HEK293 (cell line): Measurements from ENCODE around the gene TRAPPC6A.

Experiments
- CTCF ChIA-PET: fragments of 350-600 bp; formaldehyde crosslinking; extraction: SDS; loops from one replicate; lab custom pipeline; 2021; ENCODE audit warnings: antibody characterized with exemption; lab: Yijun Ruan, JAX
- POLR2A ChIA-PET: fragments of 300-600 bp; formaldehyde crosslinking; extraction: SDS; loops from one replicate; lab custom pipeline; 2020; ENCODE audit warnings: antibody characterized with exemption, inconsistent platforms; lab: Yijun Ruan, JAX
- H3K27ac ChIP-seq: fragments of 200-500 bp; sonication (Bioruptor generic); 2 replicates; pipeline ENCODE4 v1.5.1; 2014; ENCODE audit warnings: low read depth, low read length, control low read depth, inconsistent platforms; ENCODE audit errors: extremely low read depth
- H3K36me3 ChIP-seq, 2 experiments: fragments of 200-500 bp in 1 of 2; sonication (Bioruptor generic) in 1 of 2; 1 replicate in 1 of 2; 2 replicates in 1 of 2; pipeline ENCODE4 v1.5.1; 2014 to 2017; ENCODE audit warnings: inconsistent platforms in 2 of 2, low read length in 2 of 2; ENCODE audit not compliant: control insufficient read depth in 2 of 2, insufficient read depth in 1 of 2
- H3K4me1 ChIP-seq: fragments of 200-500 bp; sonication (Bioruptor generic); 2 replicates; pipeline ENCODE4 v1.5.1; 2014; ENCODE audit warnings: mild to moderate bottlenecking, low read length, inconsistent platforms; ENCODE audit not compliant: control insufficient read depth, insufficient read depth
- H3K4me3 ChIP-seq: 2 replicates; pipeline ENCODE4 v1.5.1; 2011; ENCODE audit warnings: low read depth, mild to moderate bottlenecking, control low read depth, low read length, moderate library complexity
- H3K9me3 ChIP-seq: fragments of 200-500 bp; sonication (Bioruptor generic); 2 replicates; pipeline ENCODE4 v1.5.1; 2014; ENCODE audit warnings: low read depth, low read length, inconsistent platforms; ENCODE audit not compliant: control insufficient read depth, insufficient read depth
- GLI4 ChIP-seq: fragments of 450-650 bp; formaldehyde crosslinking; IDR thresholded peaks from 2 replicates; pipeline ENCODE4 v1.5.1; 2016; ENCODE audit warnings: missing biosample characterization, missing genetic modification characterization
- KLF1 ChIP-seq: fragments of 450-650 bp; formaldehyde crosslinking; IDR thresholded peaks from 2 replicates; pipeline ENCODE4 v1.5.1; 2016; ENCODE audit warnings: missing biosample characterization, missing genetic modification characterization
- KLF8 ChIP-seq: fragments of 450-650 bp; formaldehyde crosslinking; IDR thresholded peaks from 2 replicates; pipeline ENCODE4 v1.5.1; 2016; ENCODE audit warnings: missing biosample characterization, missing genetic modification characterization
- SP7 ChIP-seq: fragments of 450-650 bp; formaldehyde crosslinking; IDR thresholded peaks from 2 replicates; pipeline ENCODE4 v1.5.1; 2016; ENCODE audit warnings: missing biosample characterization, missing genetic modification characterization
- ZBTB8A ChIP-seq: fragments of 450-650 bp; formaldehyde crosslinking; IDR thresholded peaks from 2 replicates; pipeline ENCODE4 v1.5.1; 2016; ENCODE audit warnings: missing biosample characterization, missing genetic modification characterization
- ZFP69B ChIP-seq: fragments of 450-650 bp; formaldehyde crosslinking; IDR thresholded peaks from 2 replicates; pipeline ENCODE4 v1.5.1; 2016; ENCODE audit warnings: missing biosample characterization, missing genetic modification characterization
- ZNF112 ChIP-seq: fragments of 450-650 bp; formaldehyde crosslinking; IDR thresholded peaks from 2 replicates; pipeline ENCODE4 v1.5.0; 2017; ENCODE audit warnings: missing biosample characterization, missing genetic modification characterization
- ZNF121 ChIP-seq: fragments of 450-650 bp; formaldehyde crosslinking; IDR thresholded peaks from 2 replicates; pipeline ENCODE4 v1.5.1; 2016; ENCODE audit warnings: missing biosample characterization, missing genetic modification characterization
- ZNF175 ChIP-seq: fragments of 450-650 bp; formaldehyde crosslinking; IDR thresholded peaks from 2 replicates; pipeline ENCODE4 v1.5.1; 2016; ENCODE audit warnings: missing biosample characterization, missing genetic modification characterization
- ZNF211 ChIP-seq: fragments of 450-650 bp; formaldehyde crosslinking; IDR thresholded peaks from 2 replicates; pipeline ENCODE4 v1.5.1; 2016; ENCODE audit warnings: low read depth, missing biosample characterization, missing genetic modification characterization
- ZNF24 ChIP-seq: fragments of 450-650 bp; formaldehyde crosslinking; IDR thresholded peaks from 2 replicates; pipeline ENCODE4 v1.5.1; 2016; ENCODE audit warnings: missing biosample characterization, missing genetic modification characterization
- ZNF324 ChIP-seq: fragments of 450-650 bp; formaldehyde crosslinking; IDR thresholded peaks from 2 replicates; pipeline ENCODE4 v1.5.1; 2016; ENCODE audit warnings: missing biosample characterization, missing genetic modification characterization
- ZNF354C ChIP-seq: fragments of 450-650 bp; formaldehyde crosslinking; IDR thresholded peaks from 2 replicates; pipeline ENCODE4 v1.5.1; 2016; ENCODE audit warnings: missing biosample characterization, missing genetic modification characterization, low read depth, borderline replicate concordance
- ZNF426 ChIP-seq: fragments of 450-650 bp; formaldehyde crosslinking; IDR thresholded peaks from 2 replicates; pipeline ENCODE4 v1.5.1; 2017; ENCODE audit warnings: missing biosample characterization, missing genetic modification characterization, mild to moderate bottlenecking, inconsistent platforms, moderate library complexity
- ZNF48 ChIP-seq: fragments of 450-650 bp; formaldehyde crosslinking; IDR thresholded peaks from 2 replicates; pipeline ENCODE4 v1.5.1; 2016; ENCODE audit warnings: missing biosample characterization, missing genetic modification characterization
- ZNF548 ChIP-seq: fragments of 450-650 bp; formaldehyde crosslinking; IDR thresholded peaks from 2 replicates; pipeline ENCODE4 v1.5.1; 2016; ENCODE audit warnings: missing biosample characterization, missing genetic modification characterization
- ZNF561 ChIP-seq: fragments of 450-650 bp; IDR thresholded peaks from 2 replicates; pipeline ENCODE4 v1.5.1; 2018; ENCODE audit warnings: missing biosample characterization, missing genetic modification characterization, borderline replicate concordance
- ZNF571 ChIP-seq: fragments of 450-650 bp; formaldehyde crosslinking; IDR thresholded peaks from 2 replicates; pipeline ENCODE4 v1.5.0; 2017; ENCODE audit warnings: missing biosample characterization, missing genetic modification characterization
- ZNF658 ChIP-seq: fragments of 450-650 bp; formaldehyde crosslinking; IDR thresholded peaks from 2 replicates; pipeline ENCODE4; 2016; ENCODE audit warnings: missing biosample characterization, missing genetic modification characterization
- ZNF670 ChIP-seq: fragments of 450-650 bp; formaldehyde crosslinking; IDR thresholded peaks from 2 replicates; pipeline ENCODE4 v1.5.1; 2016; ENCODE audit warnings: missing biosample characterization, missing genetic modification characterization, low read depth
- ZNF777 ChIP-seq: fragments of 450-650 bp; formaldehyde crosslinking; IDR thresholded peaks from 2 replicates; pipeline ENCODE4 v1.5.1; 2017; ENCODE audit warnings: missing biosample characterization, missing genetic modification characterization, borderline replicate concordance
- TF ChIP-seq, protein P1 (sequence below): fragments of 450-650 bp; formaldehyde crosslinking; conservative IDR thresholded peaks from 2 replicates; pipeline ENCODE4 v1.5.1; 2016; ENCODE audit warnings: low read depth, missing biosample characterization, missing genetic modification characterization
- TF ChIP-seq, protein P2 (sequence below): fragments of 450-650 bp; formaldehyde crosslinking; IDR thresholded peaks from 2 replicates; pipeline ENCODE4 v1.5.1; 2016; ENCODE audit warnings: missing biosample characterization, missing genetic modification characterization
- TF ChIP-seq, protein P3 (sequence below): IDR thresholded peaks from 2 replicates; pipeline ENCODE4 v1.6.1; 2011; ENCODE audit warnings: mild to moderate bottlenecking, low read depth, low read length, borderline replicate concordance
- TF ChIP-seq, protein P4 (sequence below): fragments of 450-650 bp; formaldehyde crosslinking; IDR thresholded peaks from 2 replicates; pipeline ENCODE4 v1.5.1; 2016; ENCODE audit warnings: missing biosample characterization, missing genetic modification characterization, low read depth

The TRAPPC6A gene

DNA sequence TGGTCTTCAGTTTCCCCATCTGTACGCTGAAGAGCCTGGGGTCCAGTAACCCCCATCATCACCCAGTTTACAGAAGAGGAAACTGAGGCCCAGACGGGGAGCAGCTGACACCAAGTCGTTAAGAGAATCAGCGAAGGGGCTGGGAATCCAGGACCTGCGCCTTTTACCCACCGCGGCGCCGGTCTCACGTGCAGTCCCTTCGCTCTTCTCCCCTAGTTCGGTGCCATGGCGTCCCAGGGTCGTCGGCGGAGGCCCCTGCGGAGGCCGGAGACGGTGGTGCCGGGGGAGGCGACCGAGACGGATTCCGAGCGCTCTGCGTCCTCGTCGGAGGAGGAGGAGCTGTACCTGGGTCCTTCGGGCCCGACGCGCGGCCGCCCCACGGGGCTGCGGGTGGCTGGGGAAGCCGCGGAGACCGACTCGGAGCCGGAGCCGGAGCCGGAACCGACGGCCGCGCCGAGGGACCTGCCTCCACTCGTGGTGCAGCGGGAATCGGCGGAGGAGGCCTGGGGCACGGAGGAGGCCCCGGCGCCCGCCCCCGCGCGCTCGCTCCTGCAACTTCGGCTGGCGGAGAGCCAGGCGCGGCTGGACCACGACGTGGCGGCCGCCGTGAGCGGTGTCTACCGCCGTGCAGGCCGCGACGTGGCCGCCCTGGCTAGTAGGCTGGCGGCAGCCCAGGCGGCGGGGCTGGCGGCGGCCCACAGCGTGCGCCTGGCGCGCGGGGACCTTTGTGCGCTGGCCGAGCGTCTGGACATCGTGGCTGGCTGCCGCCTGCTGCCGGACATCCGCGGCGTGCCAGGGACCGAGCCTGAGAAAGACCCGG is 1.2 kb upstream of the TRAPPC6A start (continued):
- TF ChIP-seq, protein P1, sequence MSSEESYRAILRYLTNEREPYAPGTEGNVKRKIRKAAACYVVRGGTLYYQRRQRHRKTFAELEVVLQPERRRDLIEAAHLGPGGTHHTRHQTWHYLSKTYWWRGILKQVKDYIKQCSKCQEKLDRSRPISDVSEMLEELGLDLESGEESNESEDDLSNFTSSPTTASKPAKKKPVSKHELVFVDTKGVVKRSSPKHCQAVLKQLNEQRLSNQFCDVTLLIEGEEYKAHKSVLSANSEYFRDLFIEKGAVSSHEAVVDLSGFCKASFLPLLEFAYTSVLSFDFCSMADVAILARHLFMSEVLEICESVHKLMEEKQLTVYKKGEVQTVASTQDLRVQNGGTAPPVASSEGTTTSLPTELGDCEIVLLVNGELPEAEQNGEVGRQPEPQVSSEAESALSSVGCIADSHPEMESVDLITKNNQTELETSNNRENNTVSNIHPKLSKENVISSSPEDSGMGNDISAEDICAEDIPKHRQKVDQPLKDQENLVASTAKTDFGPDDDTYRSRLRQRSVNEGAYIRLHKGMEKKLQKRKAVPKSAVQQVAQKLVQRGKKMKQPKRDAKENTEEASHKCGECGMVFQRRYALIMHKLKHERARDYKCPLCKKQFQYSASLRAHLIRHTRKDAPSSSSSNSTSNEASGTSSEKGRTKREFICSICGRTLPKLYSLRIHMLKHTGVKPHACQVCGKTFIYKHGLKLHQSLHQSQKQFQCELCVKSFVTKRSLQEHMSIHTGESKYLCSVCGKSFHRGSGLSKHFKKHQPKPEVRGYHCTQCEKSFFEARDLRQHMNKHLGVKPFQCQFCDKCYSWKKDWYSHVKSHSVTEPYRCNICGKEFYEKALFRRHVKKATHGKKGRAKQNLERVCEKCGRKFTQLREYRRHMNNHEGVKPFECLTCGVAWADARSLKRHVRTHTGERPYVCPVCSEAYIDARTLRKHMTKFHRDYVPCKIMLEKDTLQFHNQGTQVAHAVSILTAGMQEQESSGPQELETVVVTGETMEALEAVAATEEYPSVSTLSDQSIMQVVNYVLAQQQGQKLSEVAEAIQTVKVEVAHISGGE (tag by site-specific recombination), result 0 out of 2 replicates have a peak, but pooled peaks have one; percentile 4
- TF ChIP-seq ZNF24 (tag by site-specific recombination) (0 out of 2 replicates have a peak, but pooled peaks have one; percentile 18), ZNF561 (tag by site-specific recombination) (peak; percentile 21; the same call in 1 of the 2 replicates), KLF1 (tag by site-specific recombination) (0 out of 2 replicates have a peak, but pooled peaks have one; percentile 0), ZNF777 (tag by site-specific recombination) (peak; percentile 84)
- TF ChIP-seq, all 188 proteins: peak for 19

DNA sequence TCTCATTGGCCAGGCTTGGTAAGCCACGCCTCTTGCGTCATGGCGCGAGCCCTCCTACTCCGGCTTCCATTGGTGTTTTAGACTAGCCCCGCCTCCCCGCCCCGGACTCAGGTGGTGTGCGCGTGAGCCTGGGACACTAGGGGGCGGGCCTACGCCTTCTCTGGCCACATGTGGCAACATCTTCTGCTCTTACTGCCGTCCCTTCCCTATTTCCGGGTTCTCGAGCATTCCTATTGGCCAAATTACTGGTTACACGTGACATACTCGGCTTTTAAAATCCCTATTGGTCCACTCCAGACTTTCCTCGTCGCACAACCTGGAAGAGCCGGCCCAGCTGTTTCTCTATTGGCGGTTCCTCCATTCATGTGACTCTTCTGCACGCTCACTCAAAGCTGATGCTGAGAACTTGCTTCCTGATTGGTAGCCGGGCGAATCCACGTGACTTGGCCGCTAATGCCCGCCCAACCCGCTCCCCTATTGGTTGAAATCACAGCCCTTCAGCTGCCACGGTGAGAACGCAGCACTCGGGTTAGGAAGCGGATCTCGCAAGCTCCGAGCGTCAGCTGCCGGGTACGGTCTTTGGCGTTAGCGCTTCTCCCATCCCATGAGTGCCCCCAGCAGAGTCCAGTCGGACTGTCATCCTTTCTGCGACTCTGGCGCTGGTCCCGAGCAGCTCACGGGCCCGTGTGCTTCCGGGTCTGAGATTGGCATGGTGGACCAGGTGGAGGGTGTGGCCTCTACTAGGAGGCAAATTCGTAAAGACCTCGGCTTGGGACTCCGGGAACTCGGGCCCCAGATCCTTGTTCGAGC is 430 bp upstream of the TRAPPC6A start, which contains the start of gene BLOC1S3:
BLOC1S3 (plus strand) TSS at position 523 of the 810 bp plus-strand sequence. CDS start 513 bp downstream, outside the sequence.
- H3K9me3 ChIP-seq, result no peaks in the 10 kb centered on the region
- peaks cover 8 to 9% of the 10 kb centered on the region in 2 experiments for H3K36me3 ChIP-seq
- peak within 1 kb of the TSS; percentile 83 for H3K4me3 ChIP-seq
- ChIA-PET CTCF (interaction anchor here (0.6 to 2.8 kb wide), 14 partner anchors 9 to 307 kb away, joined by 3 to 16 read pairs (median 4); no protein-coding TSS in a partner anchor), POLR2A (interaction anchor here (0.5 to 4.2 kb wide), 22 partner anchors 10 to 1087 kb away, joined by 3 to 54 read pairs (median 4); partner anchors contain the start of genes CLASRP, CLPTM1, ERCC2 and GEMIN7)
- peak within 1 kb of the TSS; percentile 85 for H3K27ac ChIP-seq
- peaks cover 8% of the 10 kb centered on the region for H3K4me1 ChIP-seq
- TF ChIP-seq KLF8 (tag by site-specific recombination) (peak; percentile 3), GLI4 (tag by site-specific recombination) (no peak), ZNF548 (no peak), ZNF354C (tag by site-specific recombination) (no peak), ZNF24 (tag by site-specific recombination) (no peak), ZNF561 (tag by site-specific recombination) (no peak), SP7 (tag by site-specific recombination) (no peak), ZNF112 (tag by site-specific recombination) (no peak), ZNF175 (no peak), ZNF571 (tag by site-specific recombination) (no peak), ZNF658 (tag by site-specific recombination) (no peak), ZNF121 (tag by site-specific recombination) (no peak), ZNF211 (tag by site-specific recombination) (no peak), ZFP69B (tag by site-specific recombination) (no peak), ZNF670 (tag by site-specific recombination) (no peak), ZNF48 (tag by site-specific recombination) (no peak), ZNF426 (tag by site-specific recombination) (no peak), ZNF324 (tag by site-specific recombination) (no peak), ZBTB8A (no peak)
- TF ChIP-seq, protein P2, sequence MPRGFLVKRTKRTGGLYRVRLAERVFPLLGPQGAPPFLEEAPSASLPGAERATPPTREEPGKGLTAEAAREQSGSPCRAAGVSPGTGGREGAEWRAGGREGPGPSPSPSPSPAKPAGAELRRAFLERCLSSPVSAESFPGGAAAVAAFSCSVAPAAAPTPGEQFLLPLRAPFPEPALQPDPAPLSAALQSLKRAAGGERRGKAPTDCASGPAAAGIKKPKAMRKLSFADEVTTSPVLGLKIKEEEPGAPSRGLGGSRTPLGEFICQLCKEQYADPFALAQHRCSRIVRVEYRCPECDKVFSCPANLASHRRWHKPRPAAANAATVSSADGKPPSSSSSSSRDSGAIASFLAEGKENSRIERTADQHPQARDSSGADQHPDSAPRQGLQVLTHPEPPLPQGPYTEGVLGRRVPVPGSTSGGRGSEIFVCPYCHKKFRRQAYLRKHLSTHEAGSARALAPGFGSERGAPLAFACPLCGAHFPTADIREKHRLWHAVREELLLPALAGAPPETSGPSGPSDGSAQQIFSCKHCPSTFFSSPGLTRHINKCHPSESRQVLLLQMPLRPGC, result no peak
- TF ChIP-seq, protein P3, sequence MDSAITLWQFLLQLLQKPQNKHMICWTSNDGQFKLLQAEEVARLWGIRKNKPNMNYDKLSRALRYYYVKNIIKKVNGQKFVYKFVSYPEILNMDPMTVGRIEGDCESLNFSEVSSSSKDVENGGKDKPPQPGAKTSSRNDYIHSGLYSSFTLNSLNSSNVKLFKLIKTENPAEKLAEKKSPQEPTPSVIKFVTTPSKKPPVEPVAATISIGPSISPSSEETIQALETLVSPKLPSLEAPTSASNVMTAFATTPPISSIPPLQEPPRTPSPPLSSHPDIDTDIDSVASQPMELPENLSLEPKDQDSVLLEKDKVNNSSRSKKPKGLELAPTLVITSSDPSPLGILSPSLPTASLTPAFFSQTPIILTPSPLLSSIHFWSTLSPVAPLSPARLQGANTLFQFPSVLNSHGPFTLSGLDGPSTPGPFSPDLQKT, result no peak
- TF ChIP-seq, protein P4, sequence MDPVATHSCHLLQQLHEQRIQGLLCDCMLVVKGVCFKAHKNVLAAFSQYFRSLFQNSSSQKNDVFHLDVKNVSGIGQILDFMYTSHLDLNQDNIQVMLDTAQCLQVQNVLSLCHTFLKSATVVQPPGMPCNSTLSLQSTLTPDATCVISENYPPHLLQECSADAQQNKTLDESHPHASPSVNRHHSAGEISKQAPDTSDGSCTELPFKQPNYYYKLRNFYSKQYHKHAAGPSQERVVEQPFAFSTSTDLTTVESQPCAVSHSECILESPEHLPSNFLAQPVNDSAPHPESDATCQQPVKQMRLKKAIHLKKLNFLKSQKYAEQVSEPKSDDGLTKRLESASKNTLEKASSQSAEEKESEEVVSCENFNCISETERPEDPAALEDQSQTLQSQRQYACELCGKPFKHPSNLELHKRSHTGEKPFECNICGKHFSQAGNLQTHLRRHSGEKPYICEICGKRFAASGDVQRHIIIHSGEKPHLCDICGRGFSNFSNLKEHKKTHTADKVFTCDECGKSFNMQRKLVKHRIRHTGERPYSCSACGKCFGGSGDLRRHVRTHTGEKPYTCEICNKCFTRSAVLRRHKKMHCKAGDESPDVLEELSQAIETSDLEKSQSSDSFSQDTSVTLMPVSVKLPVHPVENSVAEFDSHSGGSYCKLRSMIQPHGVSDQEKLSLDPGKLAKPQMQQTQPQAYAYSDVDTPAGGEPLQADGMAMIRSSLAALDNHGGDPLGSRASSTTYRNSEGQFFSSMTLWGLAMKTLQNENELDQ (tag by site-specific recombination), result no peak
